CD4-positive, alpha-beta memory T cell (primary cell): Measurements from ENCODE around the gene RSPO3. TPM values are rescaled to one million over a fixed set of nuclear protein-coding genes. Genes with fewer than 3 reads are reported as not detected.
A peak's percentile ranks its signal among the peaks of the same experiment; 100 is the strongest.
"Not testable (repeated sequence)": the region's sequence is repeated elsewhere in the genome, so short reads cannot be mapped to it uniquely, and the experiment has no call there.

ENCODE experiments used
- CTCF ChIA-PET: fragments of 350-600 bp; sonication (Branson Sonifier 250); formaldehyde crosslinking; loops from one replicate; lab custom pipeline; 2021; ENCODE audit warnings: inconsistent platforms; ENCODE audit not compliant: partially characterized antibody; lab: Charles Lee
- POLR2A ChIA-PET: fragments of 350-600 bp; sonication (Branson Sonifier 250); formaldehyde crosslinking; loops from one replicate; lab custom pipeline; 2021; ENCODE audit not compliant: partially characterized antibody; lab: Charles Lee
- DNase-seq, 5 donors: peaks; one replicate each; pipeline versions ENCODE4 v3.0.0 to v3.0.0-alpha.2; 2020 to 2022; ENCODE audit warnings: mixed read lengths in 1 of 5
- H3K27ac ChIP-seq: one replicate; pipeline ENCODE4 v1.7.0; 2013; ENCODE audit warnings: low read depth, low read length
- H3K27me3 ChIP-seq: 2 replicates; pipeline ENCODE4 v1.7.0; 2013; ENCODE audit warnings: mild to moderate bottlenecking, low read length, moderate library complexity; ENCODE audit not compliant: insufficient read depth
- H3K36me3 ChIP-seq: 2 replicates; pipeline ENCODE4 v1.7.0; 2013; ENCODE audit warnings: mild to moderate bottlenecking, low read length, moderate library complexity; ENCODE audit not compliant: insufficient read depth
- H3K4me1 ChIP-seq: 2 replicates; pipeline ENCODE4 v1.7.0; 2013; ENCODE audit warnings: mild to moderate bottlenecking, low read length, moderate library complexity; ENCODE audit not compliant: insufficient read depth
- H3K4me3 ChIP-seq, 2 donors: one replicate each; pipeline ENCODE4 v1.7.0; 2013; ENCODE audit warnings: low read length in 2 of 2, mild to moderate bottlenecking in 1 of 2
- H3K9me3 ChIP-seq, 2 donors: one replicate each; pipeline ENCODE4 v1.7.0; 2013; ENCODE audit warnings: low read length in 2 of 2, control low read depth in 1 of 2; ENCODE audit not compliant: control insufficient read depth in 1 of 2
- H3K27ac Mint-ChIP-seq, 7 donors: one replicate each; pipeline ENCODE4 v1.8.0; 2020 to 2021; ENCODE audit warnings: mixed read lengths in 7 of 7, mild to moderate bottlenecking in 6 of 7, inconsistent platforms in 3 of 7, moderate library complexity in 3 of 7
- H3K27me3 Mint-ChIP-seq, 2 donors: one replicate each; pipeline ENCODE4 v1.8.0; 2020 to 2021; ENCODE audit warnings: mixed read lengths in 2 of 2
- H3K36me3 Mint-ChIP-seq, 2 donors: one replicate each; pipeline ENCODE4 v1.8.0; 2020 to 2021; ENCODE audit warnings: mixed read lengths in 2 of 2, inconsistent platforms in 1 of 2, mild to moderate bottlenecking in 1 of 2
- H3K4me1 Mint-ChIP-seq, 4 donors: one replicate each; pipeline ENCODE4 v1.8.0; 2020 to 2021; ENCODE audit warnings: mixed read lengths in 4 of 4, mild to moderate bottlenecking in 1 of 4
- H3K4me3 Mint-ChIP-seq, 8 donors: one replicate each; pipeline ENCODE4 v1.8.0; 2020 to 2021; ENCODE audit warnings: mixed read lengths in 8 of 8, mild to moderate bottlenecking in 7 of 8, moderate library complexity in 6 of 8, inconsistent platforms in 3 of 8
- H3K9me3 Mint-ChIP-seq, 8 donors: one replicate each; pipeline ENCODE4 v1.8.0; 2020 to 2021; ENCODE audit warnings: mixed read lengths in 8 of 8, mild to moderate bottlenecking in 5 of 8, inconsistent platforms in 3 of 8, moderate library complexity in 1 of 8
- intact Hi-C: fragments of 100-400 bp; cut with micrococcal nuclease; formaldehyde crosslinking; loops from one replicate; pipeline ENCODE4 v1.15.1; 2023
- polyA plus RNA-seq, 2 donors: library from polyadenylated mRNA; unstranded; fragments of 300-500 nt; fragmentation: Illumina TruSeq; gene quantifications; one replicate each; pipeline ENCODE4 v1.2.3, GENCODE V29; 2021
- total RNA-seq, 2 experiments: library from RNA; stranded (reverse); gene quantifications; one replicate each; pipeline ENCODE4 v1.2.3, GENCODE V29; 2021

RSPO3 gene
- total and polyA plus RNA-seq, 4 experiments from 2014 or later, result not detected

DNA sequence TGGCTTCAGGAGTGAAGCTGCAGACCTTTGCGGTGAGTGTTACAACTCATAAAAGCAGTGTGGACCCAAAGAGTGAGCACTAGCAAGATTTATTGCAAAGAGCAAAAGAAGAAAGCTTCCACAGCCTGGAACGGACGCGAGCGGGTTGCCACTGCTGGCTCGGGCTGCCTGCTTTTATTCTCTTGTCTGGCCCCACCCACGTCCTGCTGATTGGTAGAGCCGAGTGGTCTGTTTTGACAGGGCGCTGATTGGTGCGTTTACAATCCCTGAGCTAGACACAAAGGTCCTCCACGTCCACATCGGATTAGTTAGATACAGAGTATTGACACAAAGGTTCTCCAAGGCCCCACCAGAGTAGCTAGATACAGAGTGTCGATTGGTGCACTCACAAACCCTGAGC lies 95.6 kb downstream of the RSPO3 start:
- H3K9me3 ChIP-seq, H3K4me1 ChIP-seq, H3K36me3 ChIP-seq, H3K4me1 Mint-ChIP-seq, H3K4me3 Mint-ChIP-seq, H3K27me3 ChIP-seq, CTCF ChIA-PET, H3K4me3 ChIP-seq, H3K27ac ChIP-seq, intact Hi-C loops, POLR2A ChIA-PET, H3K9me3 Mint-ChIP-seq, DNase-seq, H3K36me3 Mint-ChIP-seq, H3K27ac Mint-ChIP-seq: not testable (repeated sequence)
- H3K27me3 Mint-ChIP-seq, result peaks cover 9 to 11% of the 10 kb centered on the region in 2 donors

DNA sequence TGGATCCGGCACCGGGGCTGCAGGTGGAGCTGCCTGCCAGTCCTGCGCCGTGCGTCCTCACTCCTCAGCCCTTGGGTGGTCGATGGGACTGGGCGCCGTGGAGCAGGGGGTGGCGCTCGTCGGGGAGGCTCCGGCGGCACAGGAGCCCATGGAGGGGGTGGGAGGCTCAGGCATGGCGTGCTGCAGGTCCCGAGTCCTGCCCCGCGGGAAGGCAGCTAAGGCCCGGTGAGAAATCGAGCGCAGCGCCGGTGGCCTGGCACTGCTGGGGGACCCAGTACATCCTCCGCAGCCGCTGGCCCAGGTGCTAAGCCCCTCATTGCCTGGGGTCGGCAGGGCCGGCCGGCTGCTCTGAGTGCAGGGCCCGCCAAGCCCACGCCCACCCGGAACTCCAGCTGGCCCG lies 96.1 kb downstream of the RSPO3 start:
- intact Hi-C loops, POLR2A ChIA-PET, H3K4me1 Mint-ChIP-seq, H3K4me1 ChIP-seq, CTCF ChIA-PET, H3K9me3 ChIP-seq, H3K27ac Mint-ChIP-seq, H3K27ac ChIP-seq, H3K27me3 ChIP-seq, H3K4me3 ChIP-seq, H3K36me3 ChIP-seq, H3K4me3 Mint-ChIP-seq, DNase-seq, H3K9me3 Mint-ChIP-seq, H3K36me3 Mint-ChIP-seq: not testable (repeated sequence)
- peaks cover 11 to 12% of the 10 kb centered on the region in 2 donors for H3K27me3 Mint-ChIP-seq

DNA sequence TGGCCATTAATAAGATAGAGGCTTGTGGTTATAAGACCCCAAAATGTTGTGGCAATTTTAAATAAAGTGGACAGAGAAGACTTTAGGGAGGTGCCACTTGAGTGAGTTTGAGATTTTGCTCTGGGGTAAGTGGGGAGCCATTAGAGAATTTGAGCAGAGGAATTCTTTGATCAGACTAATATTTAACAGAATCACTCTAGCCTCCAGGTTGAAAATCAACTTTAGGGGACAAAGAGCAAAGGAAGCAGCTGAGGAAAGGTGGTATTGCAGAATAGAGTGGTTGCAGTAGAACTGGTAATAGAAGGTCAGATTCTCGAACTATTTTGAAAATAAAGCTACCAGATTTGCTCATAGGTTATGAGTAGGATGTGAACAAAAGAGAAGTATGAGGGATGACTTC lies 97.5 kb downstream of the RSPO3 start:
- intact Hi-C loops, result no loop called here
- H3K9me3 ChIP-seq, result no peaks in the 10 kb centered on the region
- no peaks in the 10 kb centered on the region for H3K36me3 Mint-ChIP-seq
- ChIA-PET POLR2A (no interaction called here), CTCF (no interaction called here)
- no peak overlapping the region for H3K27ac Mint-ChIP-seq
- DNase-seq, result no peak
- no peak overlapping the region for H3K4me3 Mint-ChIP-seq
- H3K27ac ChIP-seq, result no peak overlapping the region
- no peaks in the 10 kb centered on the region for H3K27me3 ChIP-seq
- H3K4me1 ChIP-seq, result no peaks in the 10 kb centered on the region
- H3K4me3 ChIP-seq, result no peak overlapping the region
- H3K27me3 Mint-ChIP-seq, result peaks cover 8 to 22% of the 10 kb centered on the region in 2 donors
- peaks cover 0 to 5% (median 0%) of the 10 kb centered on the region in 8 donors for H3K9me3 Mint-ChIP-seq
- H3K4me1 Mint-ChIP-seq, result no peaks in the 10 kb centered on the region
- no peaks in the 10 kb centered on the region for H3K36me3 ChIP-seq

DNA sequence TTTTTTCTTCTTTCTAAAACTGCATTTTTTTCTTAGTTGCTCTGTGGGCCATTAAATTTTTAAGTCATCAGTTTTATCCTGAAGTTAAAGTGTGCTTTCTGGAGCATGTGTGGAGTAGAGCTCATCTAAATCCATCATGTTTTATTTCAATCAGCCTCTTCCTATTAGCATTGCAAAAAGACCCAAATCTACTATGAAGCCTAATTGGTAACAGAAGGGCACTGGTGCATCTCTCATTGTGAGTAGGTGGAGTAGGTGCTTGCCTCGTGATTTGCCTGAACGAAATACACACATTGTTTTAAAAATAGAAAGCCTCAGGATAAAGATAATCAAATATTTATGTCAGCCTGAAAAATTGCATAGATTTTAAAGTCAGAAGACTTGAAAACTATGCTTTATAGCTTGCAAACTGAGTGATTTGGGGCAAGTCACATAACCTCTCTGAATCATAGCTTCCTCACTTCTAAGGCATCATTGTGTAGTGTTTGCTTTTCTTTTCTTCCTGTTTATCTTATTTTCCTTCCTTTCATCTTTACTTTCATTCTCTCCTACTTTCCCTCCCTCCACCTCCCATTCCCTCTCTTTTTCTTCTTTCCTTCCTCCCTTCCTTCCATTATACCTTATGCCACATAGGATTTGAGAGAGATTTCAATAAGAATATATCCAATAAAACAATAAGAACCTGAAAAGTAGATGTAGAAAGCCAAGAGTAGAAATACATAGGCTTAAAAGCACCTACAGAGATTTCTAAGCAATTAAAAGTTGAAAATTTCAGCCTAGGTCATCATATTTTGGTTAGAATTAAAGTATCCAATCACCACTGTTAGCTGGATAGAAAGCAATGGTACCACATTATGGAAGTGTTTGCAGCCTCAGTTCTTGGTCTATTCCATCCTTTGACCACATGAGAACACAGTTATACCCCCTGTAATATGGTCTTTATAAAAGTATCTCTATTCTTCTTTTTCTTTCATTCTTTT lies 98.6 kb downstream of the RSPO3 start:
- Histone ChIP-seq H3K9me3 (no peaks in the 10 kb centered on the region), H3K4me1 (no peaks in the 10 kb centered on the region), H3K27ac (no peak overlapping the region), H3K27me3 (no peaks in the 10 kb centered on the region), H3K4me3 (no peak overlapping the region), H3K36me3 (no peaks in the 10 kb centered on the region)
- Mint-ChIP-seq H3K4me1 (no peaks in the 10 kb centered on the region), H3K9me3 (peaks cover 0 to 5% (median 0%) of the 10 kb centered on the region in 8 donors), H3K4me3 (no peak overlapping the region), H3K27me3 (peaks cover 2 to 17% of the 10 kb centered on the region in 2 donors), H3K27ac (peak overlapping the region in 1 of 7 donors; percentile 32), H3K36me3 (no peaks in the 10 kb centered on the region)
- intact Hi-C loops, result no loop called here
- no peak for DNase-seq
- POLR2A ChIA-PET, result no interaction called here
- CTCF ChIA-PET, result no interaction called here

DNA sequence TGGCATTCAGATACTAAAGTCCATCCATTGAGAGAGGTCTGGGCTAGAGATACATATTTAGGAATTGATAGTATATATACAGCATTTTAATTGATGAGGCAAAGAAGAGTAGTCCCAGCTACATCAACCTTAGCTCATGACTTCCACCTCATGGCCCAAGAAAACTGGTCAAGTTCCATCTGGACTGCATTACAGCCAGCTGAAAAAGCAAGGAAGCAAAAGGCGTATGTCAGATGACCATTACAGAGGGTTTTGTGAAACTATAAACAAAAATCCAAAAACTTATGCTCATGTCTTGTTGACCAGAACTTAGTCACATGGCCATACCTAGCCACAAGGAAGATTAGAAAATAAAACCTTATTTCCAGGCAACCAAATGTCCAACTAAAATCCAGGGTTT lies 101.4 kb downstream of the RSPO3 start:
- Histone ChIP-seq H3K4me3 (no peak overlapping the region), H3K36me3 (no peaks in the 10 kb centered on the region), H3K4me1 (no peaks in the 10 kb centered on the region), H3K27me3 (no peaks in the 10 kb centered on the region), H3K9me3 (no peaks in the 10 kb centered on the region), H3K27ac (no peak overlapping the region)
- intact Hi-C loops, result no loop called here
- Mint-ChIP-seq H3K27ac (no peak overlapping the region), H3K36me3 (no peaks in the 10 kb centered on the region), H3K27me3 (peaks cover 1 to 21% of the 10 kb centered on the region in 2 donors), H3K4me3 (no peak overlapping the region), H3K4me1 (no peaks in the 10 kb centered on the region), H3K9me3 (peaks cover 0 to 5% (median 0%) of the 10 kb centered on the region in 8 donors)
- ChIA-PET CTCF (no interaction called here), POLR2A (no interaction called here)
- DNase-seq, result no peak

DNA sequence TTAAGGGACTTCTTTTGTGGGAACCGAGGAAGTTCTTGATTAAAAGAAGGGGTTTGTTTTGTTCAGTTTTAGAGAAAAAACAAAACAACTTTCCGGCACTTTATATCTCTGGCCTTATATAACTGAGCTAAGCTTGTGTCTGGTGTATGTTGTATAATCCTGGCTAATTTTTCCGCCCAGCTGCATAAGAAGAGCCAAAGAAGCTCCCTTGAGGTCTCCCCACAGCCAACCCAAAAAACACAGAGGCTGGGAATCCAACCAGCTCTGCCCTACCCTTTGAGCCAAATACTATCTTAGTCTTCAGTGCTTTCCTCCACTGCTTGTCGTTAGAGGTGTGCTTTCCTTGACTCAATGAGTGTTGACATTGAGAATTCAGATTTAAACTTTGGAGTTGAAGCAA lies 102.7 kb downstream of the RSPO3 start:
- POLR2A ChIA-PET, result no interaction called here

DNA sequence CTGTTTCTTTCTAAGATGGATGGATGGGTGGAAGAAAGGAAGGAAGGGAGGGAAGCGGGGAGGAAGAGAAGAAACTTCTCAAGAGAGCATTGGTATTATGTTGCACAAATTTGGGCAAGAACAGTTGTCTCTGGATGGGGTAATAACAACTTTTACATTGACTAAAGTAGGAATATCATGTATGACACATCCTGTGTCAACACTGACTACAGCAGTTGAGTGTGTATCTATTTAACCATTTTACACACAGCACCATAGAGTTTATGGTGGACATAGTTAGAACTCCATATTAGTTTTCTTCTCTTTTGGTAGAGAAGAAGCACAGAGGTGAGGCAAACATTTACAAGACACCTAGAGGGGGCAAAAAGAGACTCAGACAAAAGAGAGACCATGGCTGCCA lies 103.9 kb downstream of the RSPO3 start:
- H3K27me3 Mint-ChIP-seq, result peaks cover 1 to 24% of the 10 kb centered on the region in 2 donors

More for the DNA sequence above, 102.7 kb downstream of the RSPO3 start:
- Mint-ChIP-seq H3K4me3 (no peak overlapping the region), H3K9me3 (peaks cover 0 to 5% (median 0%) of the 10 kb centered on the region in 8 donors), H3K4me1 (no peaks in the 10 kb centered on the region), H3K27ac (no peak overlapping the region), H3K27me3 (peaks cover 1 to 23% of the 10 kb centered on the region in 2 donors), H3K36me3 (no peaks in the 10 kb centered on the region)
- CTCF ChIA-PET, result no interaction called here
- H3K9me3 ChIP-seq, result no peaks in the 10 kb centered on the region
- no peaks in the 10 kb centered on the region for H3K36me3 ChIP-seq
- H3K27me3 ChIP-seq, result peaks cover 3% of the 10 kb centered on the region
- no peak for DNase-seq
- H3K4me3 ChIP-seq, result no peak overlapping the region
- intact Hi-C loops, result no loop called here
- no peak overlapping the region for H3K27ac ChIP-seq
- H3K4me1 ChIP-seq, result no peaks in the 10 kb centered on the region

More for the DNA sequence above, 103.9 kb downstream of the RSPO3 start:
- no peak for DNase-seq
- Mint-ChIP-seq H3K4me3 (no peak overlapping the region), H3K36me3 (no peaks in the 10 kb centered on the region), H3K9me3 (peaks cover 0 to 5% (median 0%) of the 10 kb centered on the region in 8 donors), H3K4me1 (no peaks in the 10 kb centered on the region), H3K27ac (no peak overlapping the region)
- intact Hi-C loops, result no loop called here
- Histone ChIP-seq H3K27me3 (peaks cover 3% of the 10 kb centered on the region), H3K4me3 (no peak overlapping the region), H3K27ac (no peak overlapping the region), H3K36me3 (no peaks in the 10 kb centered on the region), H3K9me3 (no peaks in the 10 kb centered on the region), H3K4me1 (no peaks in the 10 kb centered on the region)
- ChIA-PET POLR2A (no interaction called here), CTCF (no interaction called here)
